Peyer's patch (tissue), 4 donors: Measurements from ENCODE around the gene FOXF2.

ENCODE experiments used
- CTCF ChIP-seq, 6 experiments: fragments of 450-650 bp in 4 of 6; fragments of 200-600 bp in 2 of 6; sonication (generic) in 1 of 6; IDR thresholded peaks; one replicate each; pipeline ENCODE4 v1.5.1; 2017 to 2019; ENCODE audit warnings: antibody characterized with exemption in 6 of 6, mild to moderate bottlenecking in 3 of 6, moderate library complexity in 1 of 6
- POLR2A ChIP-seq, 2 donors: fragments of 450-650 bp; IDR thresholded peaks; one replicate each; pipeline ENCODE4 v1.5.1; 2017; ENCODE audit warnings: antibody characterized with exemption in 2 of 2, mild to moderate bottlenecking in 2 of 2, moderate library complexity in 2 of 2

GRCh38 chr6:1364791-1365190, 24.6 kb upstream of the FOXF2 start:
- TF ChIP-seq CTCF (IDR thresholded peaks at IDR 0.05) (no peak), POLR2A (IDR thresholded peaks at IDR 0.05) (no peak)
